Hematopoietic multipotent progenitor cell (in vitro differentiated cells): ENCODE results near the gene MED27. TPM values are rescaled to one million over a fixed set of nuclear protein-coding genes. Genes with fewer than 3 reads are reported as not detected.

Experiments used
- DNase-seq, 3 donors: peaks; one replicate each; pipeline ENCODE4 v3.0.0-alpha.2; 2011 to 2015; ENCODE audit warnings: low read depth in 2 of 3, low spot score in 2 of 3
- total RNA-seq: library from RNA; depleted of rRNA; stranded (reverse); fragments of >200 nt; gene quantifications from one replicate; pipeline ENCODE4 v1.2.3, GENCODE V29; 2012

The MED27 gene
- total RNA-seq, 1 donor, result 21.3 TPM

- peak in 1 of 3 donors; percentile 26 for DNase-seq
Observed at GRCh38 chr9:131976157-131977108, 103.2 kb downstream of the MED27 start.

- no peak for DNase-seq
Observed at GRCh38 chr9:131972889-131973288, 106.8 kb downstream of the MED27 start.

- DNase-seq, result no peak
Observed at GRCh38 chr9:131971482-131972074, 108.1 kb downstream of the MED27 start.

GRCh38 chr9:131969469-131969989, 110.1 kb downstream of the MED27 start:
- DNase-seq, result no peak

- DNase-seq, result no peak
Observed at GRCh38 chr9:131968632-131969031, 111.0 kb downstream of the MED27 start.

GRCh38 chr9:131965841-131966240, 113.8 kb downstream of the MED27 start:
- no peak for DNase-seq

- DNase-seq, result no peak
Observed at GRCh38 chr9:131965103-131965502, 114.6 kb downstream of the MED27 start.

- no peak for DNase-seq
Observed at GRCh38 chr9:131963072-131964030, 116.3 kb downstream of the MED27 start.

GRCh38 chr9:131961496-131961880, 118.2 kb downstream of the MED27 start:
- DNase-seq, result no peak

- DNase-seq, result no peak
Observed at GRCh38 chr9:131960851-131961495, 118.7 kb downstream of the MED27 start.

- DNase-seq, result no peak
Observed at GRCh38 chr9:131960311-131960710, 119.4 kb downstream of the MED27 start.

- DNase-seq, result no peak
Observed at GRCh38 chr9:131959887-131960286, 119.8 kb downstream of the MED27 start.

GRCh38 chr9:131959056-131959455, 120.6 kb downstream of the MED27 start:
- no peak for DNase-seq

- no peak for DNase-seq
Observed at GRCh38 chr9:131954299-131954698, 125.4 kb downstream of the MED27 start.

- DNase-seq, result no peak
Observed at GRCh38 chr9:131951905-131952304, 127.8 kb downstream of the MED27 start.

GRCh38 chr9:131951155-131951554, 128.5 kb downstream of the MED27 start:
- no peak for DNase-seq

- DNase-seq, result no peak
Observed at GRCh38 chr9:131950487-131950886, 129.2 kb downstream of the MED27 start.

GRCh38 chr9:131946180-131946579, 133.5 kb downstream of the MED27 start:
- DNase-seq, result no peak

- DNase-seq, result no peak
Observed at GRCh38 chr9:131943351-131943841, 136.3 kb downstream of the MED27 start.

GRCh38 chr9:131942146-131942720, 137.4 kb downstream of the MED27 start:
- no peak for DNase-seq
